ENCODE results near the gene MT1M. TPM values are rescaled to one million over a fixed set of nuclear protein-coding genes. Genes with fewer than 3 reads are reported as not detected.

Gene MT1M
- total RNA-seq, 1 experiment from 2014 or later: 1.8 TPM

- H3K36me3 ChIP-seq (ENCODE audit: control insufficient read depth, insufficient read depth, low read length): peaks cover 3% of the 10 kb centered on the region; the same call in 1 of the 2 replicates
- H3K9me3 ChIP-seq (ENCODE audit: control insufficient read depth, insufficient read depth, low read depth, low read length): no peaks in the 10 kb centered on the region
- H3K4me3 ChIP-seq (ENCODE audit: low read depth in 2 of 2, low read length in 2 of 2): no peak overlapping the region
- DNase-seq (ENCODE audit: low read depth, low spot score): no peak
- H3K4me1 ChIP-seq (ENCODE audit: control insufficient read depth, insufficient read depth, low read length): peaks cover 66% of the 10 kb centered on the region
- in situ Hi-C loops (cut with HindIII; ENCODE audit: low pct_unique_long_range_greater_than_20kb, low sequenced_read_pairs): no loop called here
- no TSS peak for BruUV-seq (replicated peaks)
- H3K27me3 ChIP-seq (ENCODE audit: control insufficient read depth, insufficient read depth, low read length): no peaks in the 10 kb centered on the region
- TF ChIP-seq TCF7L2 (IDR thresholded peaks at IDR 0.05; ENCODE audit: low read depth, low read length): no peak
- TF ChIP-seq REST (IDR thresholded peaks at IDR 0.05; ENCODE audit: insufficient read depth in 1 of 2, low read depth in 2 of 2, low read length in 1 of 2): no peak
- TF ChIP-seq SIN3A (IDR thresholded peaks at IDR 0.05; ENCODE audit: borderline replicate concordance, insufficient read depth, low read depth, low read length): no peak
- TF ChIP-seq CTCF (IDR thresholded peaks at IDR 0.05): no peak
- TF ChIP-seq POLR2AphosphoS5 (IDR thresholded peaks at IDR 0.05; ENCODE audit: low read depth, low read length): no peak
- intact Hi-C loops (cut with micrococcal nuclease; ENCODE audit: unreplicated experiment): no loop called here
- peak; percentile 7; the same call in 1 of the 2 replicates for ATAC-seq
- ChIA-PET CTCF (no interaction called here), POLR2A (no interaction called here)
- H3K27ac ChIP-seq (ENCODE audit: low read length): peak overlapping the region; percentile 94
These were observed 21.1 kb upstream of the MT1M start for GRCh38 chr16:56611281-56611833.

GRCh38 chr16:56613706-56614105 lies 18.8 kb upstream of the MT1M start:
- DNase-seq (ENCODE audit: low read depth, low spot score): no peak
- H3K4me1 ChIP-seq (ENCODE audit: control insufficient read depth, insufficient read depth, low read length): peaks cover 53% of the 10 kb centered on the region

More at GRCh38 chr16:56613706-56614105, 18.8 kb upstream of the MT1M start:
- peak overlapping the region; percentile 94 for H3K27ac ChIP-seq (ENCODE audit: low read length)
- no peaks in the 10 kb centered on the region for H3K9me3 ChIP-seq (ENCODE audit: control insufficient read depth, insufficient read depth, low read depth, low read length)
- no peaks in the 10 kb centered on the region for H3K27me3 ChIP-seq (ENCODE audit: control insufficient read depth, insufficient read depth, low read length)
- no peak overlapping the region for H3K4me3 ChIP-seq (ENCODE audit: low read depth in 2 of 2, low read length in 2 of 2)
- H3K36me3 ChIP-seq (ENCODE audit: control insufficient read depth, insufficient read depth, low read length): peaks cover under 1% of the 10 kb centered on the region; the same call in 1 of the 2 replicates
- ATAC-seq: no peak
- ChIA-PET CTCF (no interaction called here), POLR2A (no interaction called here)
- TF ChIP-seq SIN3A (IDR thresholded peaks at IDR 0.05; ENCODE audit: borderline replicate concordance, insufficient read depth, low read depth, low read length) (no peak), REST (IDR thresholded peaks at IDR 0.05; ENCODE audit: insufficient read depth in 1 of 2, low read depth in 2 of 2, low read length in 1 of 2) (no peak), POLR2AphosphoS5 (IDR thresholded peaks at IDR 0.05; ENCODE audit: low read depth, low read length) (no peak), TCF7L2 (IDR thresholded peaks at IDR 0.05; ENCODE audit: low read depth, low read length) (no peak), CTCF (IDR thresholded peaks at IDR 0.05) (no peak)
- intact Hi-C loops (cut with micrococcal nuclease; ENCODE audit: unreplicated experiment) (no loop called here), in situ Hi-C loops (cut with HindIII; ENCODE audit: low pct_unique_long_range_greater_than_20kb, low sequenced_read_pairs) (no loop called here)
- no TSS peak for BruUV-seq (replicated peaks)

All from Panc1 (cell line).